Esophagus muscularis mucosa (tissue), 3 donors: Measurements from ENCODE around the gene NRXN2.

Experiments used
- POLR2A ChIP-seq: fragments of 450-650 bp; IDR thresholded peaks from one replicate; pipeline ENCODE4 v1.6.1; 2017; ENCODE audit warnings: antibody characterized with exemption, moderate library complexity, mild to moderate bottlenecking, low read depth
- POLR2AphosphoS5 ChIP-seq, 2 donors: sonication (generic); formaldehyde crosslinking; IDR thresholded peaks; one replicate each; pipeline ENCODE4 v1.6.1; 2017; ENCODE audit warnings: antibody characterized with exemption in 2 of 2
- TF ChIP-seq, protein P1 (sequence below), 3 experiments: fragments of 200-600 bp in 2 of 3; fragments of 450-650 bp in 1 of 3; sonication (generic) in 2 of 3; IDR thresholded peaks; one replicate each; pipeline ENCODE4 v1.5.1; 2017 to 2019; ENCODE audit warnings: antibody characterized with exemption in 3 of 3, mild to moderate bottlenecking in 2 of 3, moderate library complexity in 1 of 3

DNA sequence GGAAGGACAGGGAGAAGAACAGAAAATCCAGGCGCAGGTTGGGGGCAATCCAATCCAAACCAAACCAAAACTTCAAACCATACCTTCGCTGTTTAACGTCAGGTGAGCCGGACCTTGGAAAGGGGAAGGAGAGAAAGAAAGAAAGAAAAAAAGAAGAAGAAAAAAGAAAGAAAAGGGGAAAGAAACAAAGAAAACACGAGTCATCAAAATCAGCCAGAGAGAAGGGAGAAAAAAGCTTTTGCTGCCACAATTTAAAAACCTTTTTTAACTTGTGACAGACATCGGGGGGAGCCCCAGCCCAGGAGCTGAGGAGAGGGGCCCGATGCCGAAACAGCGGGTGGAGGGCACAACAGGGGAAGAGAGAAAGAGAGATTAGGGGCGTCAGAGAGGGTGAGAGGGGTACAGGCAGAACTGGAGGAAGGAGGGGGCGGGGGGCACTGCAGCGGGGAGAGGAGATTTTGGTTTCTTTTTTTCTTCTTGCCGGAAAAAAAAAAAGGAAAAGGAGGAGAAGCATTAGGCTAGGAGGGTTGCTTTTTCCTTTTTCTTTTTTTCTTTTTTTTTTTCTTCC, 30.1 kb downstream of the NRXN2 start:
- TF ChIP-seq, protein P1, sequence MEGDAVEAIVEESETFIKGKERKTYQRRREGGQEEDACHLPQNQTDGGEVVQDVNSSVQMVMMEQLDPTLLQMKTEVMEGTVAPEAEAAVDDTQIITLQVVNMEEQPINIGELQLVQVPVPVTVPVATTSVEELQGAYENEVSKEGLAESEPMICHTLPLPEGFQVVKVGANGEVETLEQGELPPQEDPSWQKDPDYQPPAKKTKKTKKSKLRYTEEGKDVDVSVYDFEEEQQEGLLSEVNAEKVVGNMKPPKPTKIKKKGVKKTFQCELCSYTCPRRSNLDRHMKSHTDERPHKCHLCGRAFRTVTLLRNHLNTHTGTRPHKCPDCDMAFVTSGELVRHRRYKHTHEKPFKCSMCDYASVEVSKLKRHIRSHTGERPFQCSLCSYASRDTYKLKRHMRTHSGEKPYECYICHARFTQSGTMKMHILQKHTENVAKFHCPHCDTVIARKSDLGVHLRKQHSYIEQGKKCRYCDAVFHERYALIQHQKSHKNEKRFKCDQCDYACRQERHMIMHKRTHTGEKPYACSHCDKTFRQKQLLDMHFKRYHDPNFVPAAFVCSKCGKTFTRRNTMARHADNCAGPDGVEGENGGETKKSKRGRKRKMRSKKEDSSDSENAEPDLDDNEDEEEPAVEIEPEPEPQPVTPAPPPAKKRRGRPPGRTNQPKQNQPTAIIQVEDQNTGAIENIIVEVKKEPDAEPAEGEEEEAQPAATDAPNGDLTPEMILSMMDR (IDR thresholded peaks at IDR 0.05): no peak
- TF ChIP-seq POLR2AphosphoS5 (IDR thresholded peaks at IDR 0.05) (no peak), POLR2A (no peak)
